K562 (cell line): ENCODE data around the gene CUTA. TPM values are rescaled to one million over a fixed set of nuclear protein-coding genes. Genes with fewer than 3 reads are reported as not detected.

Source experiments
- ATAC-seq: fragments of 200-7000 bp; cut with Tn5 transposase; 3 replicates; pipeline ENCODE4 v1.9.1; 2020; ENCODE audit warnings: moderate library complexity
- BruUV-seq: library from RNA; stranded (reverse); fragments of 400-500 nt; replicated peaks from 2 replicates; lab custom pipeline; 2021; lab: Mats Ljungman, UMichigan
- CTCF ChIA-PET: fragments of 300-600 bp; formaldehyde crosslinking; extraction: SDS; loops from one replicate; lab custom pipeline; 2021; ENCODE audit warnings: low intra/inter-chr PET ratio; lab: Yijun Ruan, JAX
- POLR2A ChIA-PET: fragments of 300-600, 350-650 bp; sonication (Branson Sonifier 250); formaldehyde crosslinking; extraction: SDS; loops from one replicate; lab custom pipeline; 2021; ENCODE audit warnings: antibody characterized with exemption, inconsistent platforms; lab: Yijun Ruan, JAX
- DNase-seq, 4 experiments: peaks; one replicate each; pipeline versions ENCODE4 v3.0.0 to v3.0.0-alpha.2; 2011 to 2018; ENCODE audit warnings: low spot score in 3 of 4, mixed read lengths in 3 of 4; ENCODE audit errors: extremely low read depth in 1 of 4
- FAIRE-seq: peaks from 2 replicates; lab custom pipeline; 2011; peaks lifted over from hg19 to GRCh38; lab: Jason Lieb, UNC
- H2AFZ ChIP-seq: 2 replicates; pipeline ENCODE4 v1.6.0; 2011; ENCODE audit warnings: low read depth, low read length, control low read depth, inconsistent platforms
- H3K27ac ChIP-seq: fragments of 200-600 bp; 3 replicates; pipeline ENCODE4 v1.8.0; 2011; ENCODE audit warnings: low read depth, mild to moderate bottlenecking, control low read depth, inconsistent platforms, low read length, moderate library complexity, mixed read lengths; ENCODE audit errors: extremely low read depth
- H3K27me3 ChIP-seq, 2 experiments: fragments of 300-600 bp in 1 of 2; 2 replicates in 1 of 2; 3 replicates in 1 of 2; pipeline versions ENCODE4 v1.6.0 to v1.8.0; 2011; ENCODE audit warnings: inconsistent platforms in 2 of 2, low read length in 2 of 2, mild to moderate bottlenecking in 1 of 2, mixed read lengths in 1 of 2, moderate library complexity in 1 of 2; ENCODE audit not compliant: control insufficient read depth in 2 of 2, insufficient read depth in 2 of 2
- H3K36me3 ChIP-seq: fragments of 300-600 bp; 3 replicates; pipeline ENCODE4 v1.8.0; 2011; ENCODE audit warnings: mild to moderate bottlenecking, low read length, inconsistent platforms; ENCODE audit not compliant: control insufficient read depth, insufficient read depth
- H3K4me1 ChIP-seq, 2 experiments: fragments of 200-600 bp in 1 of 2; replicated peaks in 1 of 2; 2 replicates in 1 of 2; 3 replicates in 1 of 2; pipeline versions ENCODE4 v1.5.1 to v1.8.0; 2011; ENCODE audit warnings: inconsistent platforms in 2 of 2, low read length in 2 of 2, mild to moderate bottlenecking in 1 of 2, mixed read lengths in 1 of 2, moderate library complexity in 1 of 2; ENCODE audit not compliant: control insufficient read depth in 2 of 2, insufficient read depth in 2 of 2
- H3K4me2 ChIP-seq: 2 replicates; pipeline ENCODE4 v1.6.1; 2011; ENCODE audit warnings: low read length, control low read depth, inconsistent platforms, mixed read lengths; ENCODE audit not compliant: insufficient read depth
- H3K4me3 ChIP-seq: fragments of 200-600 bp; sonication (generic), shearing (Covaris generic); 2 replicates; pipeline ENCODE4 v1.5.1; 2016; ENCODE audit warnings: control low read depth, inconsistent platforms
- H3K79me2 ChIP-seq: fragments of 200-600 bp; 3 replicates; pipeline ENCODE4 v1.8.0; 2011; ENCODE audit warnings: low read length, inconsistent platforms; ENCODE audit not compliant: control insufficient read depth, insufficient read depth
- H3K9ac ChIP-seq, 2 experiments: 2 replicates each; pipeline versions ENCODE4 v1.6.0 to v1.6.1; 2011; ENCODE audit warnings: low read depth in 2 of 2, low read length in 2 of 2, control low read depth in 1 of 2, inconsistent platforms in 1 of 2, mild to moderate bottlenecking in 1 of 2, mixed read lengths in 1 of 2; ENCODE audit not compliant: insufficient read depth in 1 of 2
- H3K9me1 ChIP-seq: one replicate; pipeline ENCODE4 v1.6.0; 2011; ENCODE audit warnings: inconsistent platforms, mild to moderate bottlenecking, low read length, moderate library complexity; ENCODE audit not compliant: control insufficient read depth, insufficient read depth
- H3K9me3 ChIP-seq: replicated peaks from 2 replicates; pipeline ENCODE4 v1.5.1; 2011; ENCODE audit warnings: low read depth, low read length, inconsistent platforms; ENCODE audit not compliant: control insufficient read depth, insufficient read depth
- H4K20me1 ChIP-seq: replicated peaks from 2 replicates; pipeline ENCODE4 v1.6.1; 2011; ENCODE audit warnings: low read length, inconsistent platforms, mixed read lengths; ENCODE audit not compliant: control insufficient read depth, insufficient read depth
- CBFB ChIP-seq: sonication (generic); formaldehyde crosslinking; IDR thresholded peaks from 2 replicates; pipeline ENCODE4 v1.4.0; 2020; ENCODE audit warnings: mild to moderate bottlenecking, missing genetic modification reagents
- ETV1 ChIP-seq: fragments of 450-650 bp; conservative IDR thresholded peaks from 2 replicates; pipeline ENCODE4 v1.6.1; 2016; ENCODE audit warnings: missing genetic modification characterization, control low read depth, low read depth, missing compliant biosample characterization
- HOXB6 ChIP-seq: fragments of 250-450 bp; sonication (Bioruptor Pico); IDR thresholded peaks from 2 replicates; pipeline ENCODE4 v1.5.1; 2022; ENCODE audit warnings: mild to moderate bottlenecking, borderline replicate concordance
- JUNB ChIP-seq: fragments of 450-650 bp; formaldehyde crosslinking; conservative IDR thresholded peaks from 2 replicates; pipeline ENCODE4 v1.4.0; 2020; ENCODE audit warnings: mild to moderate bottlenecking
- POLR2G ChIP-seq: fragments of 200-400 bp; formaldehyde crosslinking; IDR thresholded peaks from 2 replicates; pipeline ENCODE4 v1.6.1; 2017; ENCODE audit warnings: low read depth, mild to moderate bottlenecking, antibody characterized with exemption, low read length, moderate library complexity
- TEAD1 ChIP-seq, 2 experiments: fragments of 450-650 bp in 1 of 2; sonication (generic) in 1 of 2; formaldehyde crosslinking; IDR thresholded peaks; 2 replicates each; pipeline versions ENCODE4 v1.4.0 to v1.8.0; 2020 to 2022; ENCODE audit warnings: mild to moderate bottlenecking in 2 of 2, missing genetic modification reagents in 1 of 2
- THAP12 ChIP-seq: fragments of 250-450 bp; sonication (Bioruptor Pico); IDR thresholded peaks from 2 replicates; pipeline ENCODE4 v1.9.0; 2021; ENCODE audit warnings: mild to moderate bottlenecking, inconsistent platforms
- WGBS: fragments of 100-300 bp; shearing (Covaris generic); methylation state at CpG from one replicate; pipeline ENCODE4 v1.1.6; 2016; ENCODE audit warnings: low coverage, mixed read lengths; ENCODE audit not compliant: insufficient coverage; ENCODE audit errors: missing lambda C conversion rate; 5-methylcytosine and 5-hydroxymethylcytosine counted together
- in situ Hi-C: fragments of 300-500 bp; cut with MboI; formaldehyde crosslinking; loops from 4 replicates; pipeline ENCODE4 v1.15.0; 2018; ENCODE audit warnings: inconsistent platforms, mixed read lengths
- intact Hi-C: fragments of 100-400 bp; cut with micrococcal nuclease; formaldehyde crosslinking; loops from 2 replicates; pipeline ENCODE4 v1.14.2; 2022
- polyA plus RNA-seq, 8 experiments: library from polyadenylated mRNA; depleted of rRNA in 4 of 8; stranded (reverse) in 5 of 8; unstranded in 3 of 8; fragments of >200 nt; fragmentation: Nextera tagmentation in 2 of 8; fragmentation: Illumina TruSeq in 1 of 8; extraction: Ambion mirVana in 2 of 8; extraction: Trizol in 1 of 8; gene quantifications; 2 replicates each; pipeline versions ENCODE4 v1.2.1 to v1.2.3, GENCODE V29; 2011 to 2014; ENCODE audit warnings: inconsistent platforms in 1 of 8, missing spikeins in 1 of 8
- total RNA-seq, 7 experiments: library from RNA; depleted of rRNA in 6 of 7; stranded (reverse); fragments of >200 nt in 6 of 7; fragmentation: Illumina TruSeq in 2 of 7; extraction: Trizol in 2 of 7; gene quantifications; 2 replicates each; pipeline versions ENCODE4 v1.2.1 to v1.2.3, GENCODE V29; 2011 to 2021; ENCODE audit warnings: low replicate concordance in 1 of 7
- TF ChIP-seq, protein P1 (sequence below): sonication (generic); formaldehyde crosslinking; IDR thresholded peaks from 2 replicates; pipeline ENCODE4 v1.8.0; 2022; ENCODE audit warnings: missing genetic modification reagents, mild to moderate bottlenecking, borderline replicate concordance

Gene CUTA
- total and polyA plus RNA-seq, 9 of the 15 experiments (the other 6 are each of a cell fraction or from before 2014, with no cell fraction given) = 166 to 682 (median 310) TPM

GRCh38 chr6:33443025-33443424 is 25.1 kb upstream of the CUTA start:
- Histone ChIP-seq H3K9ac (no peak overlapping the region), H3K4me2 (no peak overlapping the region), H4K20me1 (no peaks in the 10 kb centered on the region; the same call in 1 of the 2 replicates), H3K36me3 (peaks cover 74% of the 10 kb centered on the region), H3K79me2 (no peaks in the 10 kb centered on the region), H3K9me1 (peaks cover 3% of the 10 kb centered on the region), H3K27me3 (no peaks in the 10 kb centered on the region), H3K4me1 (peaks cover 19 to 32% of the 10 kb centered on the region in 2 experiments), H3K4me3 (no peak overlapping the region), H2AFZ (no peak overlapping the region), H3K9me3 (no peaks in the 10 kb centered on the region), H3K27ac (no peak overlapping the region)
- ChIA-PET POLR2A (no interaction called here), CTCF (interaction anchor here (0.6 kb wide), 1 partner anchor 8 kb away, joined by 3 read pairs; no protein-coding TSS in a partner anchor)
- intact Hi-C loops (no loop called here), in situ Hi-C loops (no loop called here)
- FAIRE-seq (no peak), ATAC-seq (no peak), DNase-seq (no peak)
- no TSS peak for BruUV-seq
- TF ChIP-seq, protein P1, sequence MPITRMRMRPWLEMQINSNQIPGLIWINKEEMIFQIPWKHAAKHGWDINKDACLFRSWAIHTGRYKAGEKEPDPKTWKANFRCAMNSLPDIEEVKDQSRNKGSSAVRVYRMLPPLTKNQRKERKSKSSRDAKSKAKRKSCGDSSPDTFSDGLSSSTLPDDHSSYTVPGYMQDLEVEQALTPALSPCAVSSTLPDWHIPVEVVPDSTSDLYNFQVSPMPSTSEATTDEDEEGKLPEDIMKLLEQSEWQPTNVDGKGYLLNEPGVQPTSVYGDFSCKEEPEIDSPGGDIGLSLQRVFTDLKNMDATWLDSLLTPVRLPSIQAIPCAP = no peak
- TF ChIP-seq CBFB (CRISPR knock-in tag) = no peak
- TF ChIP-seq POLR2G = peak; percentile 52; the same call in 1 of the 2 replicates
- no peak for TF ChIP-seq ETV1 (tag)
- TF ChIP-seq HOXB6 (CRISPR knock-in tag) = no peak
- TF ChIP-seq JUNB = no peak
- TF ChIP-seq THAP12 (CRISPR knock-in tag) = no peak
- TF ChIP-seq TEAD1 (CRISPR knock-in tag; IDR thresholded peaks at IDR 0.05) = no peak
- 88% methylated on average over 17 of the region's 17 CpGs for WGBS
